Naive B cell (primary cell): ENCODE measurements around the gene PPP1R3E. TPM values are rescaled to one million over a fixed set of nuclear protein-coding genes. Genes with fewer than 3 reads are reported as not detected.
A peak's percentile ranks its signal among the peaks of the same experiment; 100 is the strongest.

ENCODE experiments used
- ATAC-seq, 2 donors: fragments of 150-1000 bp; cut with Tn5 transposase; 2 replicates each; pipeline ENCODE4 v1.10.0; 2021; ENCODE audit warnings: low read depth in 2 of 2, mild to moderate bottlenecking in 2 of 2, moderate library complexity in 2 of 2
- DNase-seq: peaks from one replicate; pipeline ENCODE4 v3.0.0; 2022
- H3K27ac Mint-ChIP-seq, 6 donors: one replicate each; pipeline ENCODE4 v1.8.0; 2020 to 2022; ENCODE audit warnings: mild to moderate bottlenecking in 6 of 6, mixed read lengths in 6 of 6, moderate library complexity in 5 of 6, inconsistent platforms in 2 of 6
- H3K27me3 Mint-ChIP-seq, 3 donors: one replicate each; pipeline ENCODE4 v1.8.0; 2021 to 2022; ENCODE audit warnings: mixed read lengths in 3 of 3, mild to moderate bottlenecking in 1 of 3
- H3K36me3 Mint-ChIP-seq, 2 donors: one replicate each; pipeline ENCODE4 v1.8.0; 2020 to 2022; ENCODE audit warnings: mixed read lengths in 2 of 2, inconsistent platforms in 1 of 2, mild to moderate bottlenecking in 1 of 2
- H3K4me1 Mint-ChIP-seq, 3 donors: one replicate each; pipeline ENCODE4 v1.8.0; 2020 to 2022; ENCODE audit warnings: mixed read lengths in 3 of 3, inconsistent platforms in 1 of 3, mild to moderate bottlenecking in 1 of 3, moderate library complexity in 1 of 3
- H3K4me3 Mint-ChIP-seq, 8 donors: one replicate each; pipeline ENCODE4 v1.8.0; 2020 to 2022; ENCODE audit warnings: mild to moderate bottlenecking in 8 of 8, mixed read lengths in 8 of 8, moderate library complexity in 8 of 8, inconsistent platforms in 2 of 8
- H3K9me3 Mint-ChIP-seq, 7 donors: one replicate each; pipeline ENCODE4 v1.8.0; 2020 to 2022; ENCODE audit warnings: mixed read lengths in 7 of 7, mild to moderate bottlenecking in 5 of 7, inconsistent platforms in 2 of 7, moderate library complexity in 1 of 7
- polyA plus RNA-seq, 6 donors: library from polyadenylated mRNA; unstranded; fragments of 300-500 nt; fragmentation: Illumina TruSeq; gene quantifications; one replicate each; pipeline ENCODE4 v1.2.3, GENCODE V29; 2021; ENCODE audit warnings: low read depth in 6 of 6

PPP1R3E gene
- polyA plus RNA-seq, 6 donors from 2014 or later, result 3.9 to 11.8 (median 5.1) TPM

DNA sequence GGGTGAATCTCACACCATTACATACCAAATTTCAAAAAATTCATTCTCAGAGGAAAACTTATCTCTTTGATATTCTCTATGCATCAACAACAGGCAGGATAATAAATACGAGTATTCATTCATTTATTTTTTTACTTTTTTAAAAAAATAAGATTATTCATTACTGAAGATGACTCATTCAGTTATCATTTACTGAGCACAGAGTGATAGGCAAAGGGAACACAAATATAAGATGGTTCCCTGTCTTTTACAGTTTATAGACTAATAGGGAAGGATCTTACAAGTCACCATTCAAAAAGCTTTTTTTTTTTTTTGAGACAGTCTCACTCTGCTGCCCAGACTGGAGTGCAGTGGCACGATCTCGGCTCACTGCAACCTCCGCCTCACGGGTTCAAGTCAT lies 13.6 kb upstream of the PPP1R3E start:
- Mint-ChIP-seq H3K9me3 (peaks cover 0 to 3% (median 0%) of the 10 kb centered on the region in 7 donors), H3K4me3 (no peak overlapping the region), H3K27ac (no peak overlapping the region), H3K36me3 (no peaks in the 10 kb centered on the region), H3K27me3 (no peaks in the 10 kb centered on the region), H3K4me1 (peaks cover 10 to 15% (median 13%) of the 10 kb centered on the region in 3 donors)
- ATAC-seq (no peak), DNase-seq (no peak)

DNA sequence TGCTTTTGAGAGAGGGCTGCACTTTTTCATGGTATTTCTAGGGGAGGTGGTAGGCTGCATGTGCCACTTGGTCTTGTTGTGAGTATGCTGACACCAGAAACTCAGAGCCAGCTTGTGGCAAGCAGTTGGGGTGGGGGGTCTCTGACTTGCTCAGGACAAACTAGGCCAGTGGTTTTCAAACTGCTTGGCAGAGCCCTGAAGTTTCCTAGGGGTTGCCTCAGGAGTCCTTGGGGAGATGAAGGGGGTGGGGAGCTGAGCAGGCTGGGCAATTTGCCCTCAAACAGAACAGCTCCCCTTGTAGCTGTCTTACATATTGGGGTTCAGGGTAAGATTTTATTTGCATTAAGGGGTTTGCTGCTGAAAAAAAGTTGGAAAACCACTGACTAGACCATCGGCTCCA lies 7.9 kb upstream of the PPP1R3E start:
- H3K27ac Mint-ChIP-seq, result no peak overlapping the region
- H3K9me3 Mint-ChIP-seq, result no peaks in the 10 kb centered on the region

DNA sequence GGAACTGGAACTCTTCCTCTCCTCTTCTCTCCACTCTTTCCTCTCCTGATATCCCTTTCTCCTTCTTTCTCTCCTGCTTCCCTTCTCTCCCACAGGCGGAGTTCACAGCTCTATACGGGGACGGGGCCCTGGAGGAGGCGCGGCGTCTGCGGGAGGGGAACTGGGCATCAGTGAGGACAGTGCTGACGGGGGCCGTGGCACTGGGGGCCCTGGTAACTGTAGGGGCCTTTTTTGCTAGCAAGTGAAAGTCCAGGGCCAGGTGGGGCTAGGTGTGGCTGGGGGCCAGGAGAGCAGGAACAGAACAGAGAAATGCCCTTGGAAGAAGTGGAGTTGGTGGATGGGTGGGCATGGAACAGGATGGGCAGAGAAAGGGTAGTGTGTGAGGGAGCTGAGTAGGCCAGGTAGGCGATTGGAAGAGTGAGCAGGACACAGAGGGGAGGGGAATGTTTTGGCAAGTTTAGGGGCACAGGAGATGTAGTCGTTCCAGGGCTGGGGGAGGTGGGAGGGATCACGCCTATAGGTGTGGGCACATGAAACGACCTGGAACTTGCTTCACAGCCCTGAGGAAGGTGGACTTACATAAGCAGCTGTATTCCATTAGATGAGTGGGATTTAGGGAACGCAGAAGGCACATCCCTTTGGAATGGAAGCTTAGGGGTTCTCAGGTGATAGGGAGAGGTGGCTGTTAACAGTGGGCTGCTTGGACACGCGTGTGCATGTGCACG lies 6.2 kb upstream of the PPP1R3E start:
- peaks cover 18 to 23% (median 18%) of the 10 kb centered on the region in 3 donors for H3K4me1 Mint-ChIP-seq
- DNase-seq, result no peak
- peaks cover 0 to 4% (median 0%) of the 10 kb centered on the region in 3 donors for H3K27me3 Mint-ChIP-seq
- H3K27ac Mint-ChIP-seq, result peak overlapping the region in 2 of 6 donors; percentile 15 to 20
- H3K4me3 Mint-ChIP-seq, result no peak overlapping the region
- no peak for ATAC-seq
- no peaks in the 10 kb centered on the region for H3K36me3 Mint-ChIP-seq
- H3K9me3 Mint-ChIP-seq, result no peaks in the 10 kb centered on the region

More for the DNA sequence above, 7.9 kb upstream of the PPP1R3E start:
- ATAC-seq (no peak), DNase-seq (no peak)
- Mint-ChIP-seq H3K36me3 (no peaks in the 10 kb centered on the region), H3K27me3 (peaks cover 0 to 4% (median 0%) of the 10 kb centered on the region in 3 donors), H3K4me1 (peaks cover 17 to 19% (median 18%) of the 10 kb centered on the region in 3 donors), H3K4me3 (no peak overlapping the region)

DNA sequence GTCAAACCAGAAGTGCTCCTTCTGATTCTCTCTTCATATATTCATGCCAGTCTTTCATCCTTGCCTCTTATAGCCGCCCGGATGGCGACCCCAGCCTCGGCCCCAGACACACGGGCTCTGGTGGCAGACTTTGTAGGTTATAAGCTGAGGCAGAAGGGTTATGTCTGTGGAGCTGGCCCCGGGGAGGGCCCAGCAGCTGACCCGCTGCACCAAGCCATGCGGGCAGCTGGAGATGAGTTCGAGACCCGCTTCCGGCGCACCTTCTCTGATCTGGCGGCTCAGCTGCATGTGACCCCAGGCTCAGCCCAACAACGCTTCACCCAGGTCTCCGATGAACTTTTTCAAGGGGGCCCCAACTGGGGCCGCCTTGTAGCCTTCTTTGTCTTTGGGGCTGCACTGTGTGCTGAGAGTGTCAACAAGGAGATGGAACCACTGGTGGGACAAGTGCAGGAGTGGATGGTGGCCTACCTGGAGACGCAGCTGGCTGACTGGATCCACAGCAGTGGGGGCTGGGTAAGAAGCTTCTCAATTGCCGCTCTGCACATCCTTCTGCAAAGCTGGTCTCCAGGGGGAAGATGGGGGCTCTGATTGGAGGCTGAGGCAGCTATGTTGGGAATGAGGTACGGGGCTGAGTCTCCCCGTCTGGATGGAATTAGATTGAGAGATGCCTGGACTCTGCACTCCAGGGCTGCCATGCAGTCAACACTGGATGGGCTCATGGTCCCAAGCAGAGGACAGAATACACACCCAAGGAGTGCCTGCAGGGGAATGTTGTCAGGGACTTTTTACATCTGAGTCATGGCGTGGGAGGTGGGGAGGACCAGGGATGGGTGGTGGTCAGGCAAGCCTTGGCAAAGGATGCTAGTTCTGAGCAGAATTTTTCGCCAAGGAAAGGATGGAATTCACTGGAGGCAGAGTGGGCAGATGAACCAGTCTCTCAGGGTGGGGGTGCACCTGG lies 5.3 kb upstream of the PPP1R3E start:
- ATAC-seq (no peak), DNase-seq (no peak)
- Mint-ChIP-seq H3K4me3 (peak overlapping the region in 5 of 8 donors; percentile 58 to 85 (median 74)), H3K36me3 (no peaks in the 10 kb centered on the region), H3K27ac (peak overlapping the region in 3 of 6 donors; percentile 15 to 76 (median 38)), H3K9me3 (no peaks in the 10 kb centered on the region), H3K4me1 (peaks cover 23 to 25% (median 23%) of the 10 kb centered on the region in 3 donors), H3K27me3 (peaks cover 0 to 4% (median 0%) of the 10 kb centered on the region in 3 donors)

DNA sequence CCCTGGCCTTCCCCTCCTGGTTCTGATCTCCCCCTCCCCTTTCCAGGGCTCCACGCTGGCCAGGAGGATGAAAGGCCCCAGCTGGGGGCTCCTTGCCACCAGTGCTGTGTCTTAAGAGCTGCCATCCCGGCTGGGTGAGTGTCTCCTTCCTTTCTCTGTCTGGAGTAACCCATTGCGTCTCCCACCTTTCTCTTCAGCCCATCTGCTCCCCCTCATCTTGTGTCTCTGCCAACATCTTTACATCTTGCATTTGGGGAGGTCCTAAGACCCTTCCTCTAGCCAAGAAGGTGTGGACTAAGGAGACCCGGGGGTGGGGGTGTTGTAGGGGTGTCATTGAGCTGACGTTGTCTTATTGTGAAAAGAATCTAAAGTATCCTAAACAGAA lies 4.5 kb upstream of the PPP1R3E start:
- H3K4me3 Mint-ChIP-seq, result peak overlapping the region; percentile 58 to 79 (median 74)
- H3K27ac Mint-ChIP-seq, result peak overlapping the region in 4 of 6 donors; percentile 54 to 93 (median 66)
- ATAC-seq, result no peak

DNA sequence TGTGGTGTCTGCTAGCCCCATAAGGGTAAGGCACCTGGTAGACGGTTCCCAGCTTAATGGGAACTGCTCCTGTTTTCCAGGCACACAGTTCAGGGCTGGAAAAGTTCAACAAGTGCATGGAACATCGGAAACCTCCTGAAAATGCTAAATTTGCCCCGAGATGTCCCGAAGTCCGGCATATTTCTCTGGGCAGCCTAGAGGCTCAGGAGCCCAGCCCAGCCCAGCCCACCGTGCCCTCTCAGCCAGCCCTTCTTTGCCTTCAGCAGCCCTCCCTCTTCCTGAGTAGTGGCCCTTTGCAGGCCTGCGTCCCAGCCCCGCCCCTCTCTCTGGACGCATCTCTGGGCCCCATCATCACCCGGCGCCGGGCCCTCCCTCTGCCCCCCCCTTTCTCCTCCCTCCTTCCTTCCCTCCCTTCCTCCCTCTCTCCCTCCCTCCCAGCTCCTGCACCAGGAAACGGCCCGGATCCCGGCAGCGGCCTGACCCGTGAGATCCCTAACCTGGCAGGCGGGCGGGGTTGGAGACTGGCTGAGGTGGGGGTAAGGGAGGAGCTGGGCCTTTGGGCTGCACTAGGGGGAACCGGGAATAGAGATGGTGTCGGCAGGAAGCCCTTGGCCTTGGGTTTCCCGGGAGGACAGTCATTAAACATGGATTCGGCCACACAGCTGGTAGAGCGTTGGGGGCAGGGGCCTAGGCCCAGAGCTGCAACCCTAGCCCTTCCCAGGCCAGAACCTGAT lies 3.9 kb upstream of the PPP1R3E start, which contains the start of gene BCL2L2:
TSS of gene BCL2L2 (plus strand) at position 422 of the 734 bp plus-strand sequence. CDS start 935 bp downstream, outside the sequence.
- Mint-ChIP-seq H3K4me1 (peaks cover 28 to 29% (median 28%) of the 10 kb centered on the region in 3 donors), H3K4me3 (peak within 1 kb of the TSS; percentile 58 to 85 (median 76)), H3K9me3 (no peaks in the 10 kb centered on the region), H3K36me3 (no peaks in the 10 kb centered on the region), H3K27ac (peak within 1 kb of the TSS; percentile 24 to 93 (median 55)), H3K27me3 (peaks cover 0 to 4% (median 0%) of the 10 kb centered on the region in 3 donors)
- DNase-seq (no peak), ATAC-seq (no peak)

More for the DNA sequence above, 4.5 kb upstream of the PPP1R3E start:
- Mint-ChIP-seq H3K36me3 (no peaks in the 10 kb centered on the region), H3K27me3 (peaks cover 0 to 4% (median 0%) of the 10 kb centered on the region in 3 donors), H3K4me1 (peaks cover 28 to 29% (median 28%) of the 10 kb centered on the region in 3 donors), H3K9me3 (no peaks in the 10 kb centered on the region)
- DNase-seq, result no peak

DNA sequence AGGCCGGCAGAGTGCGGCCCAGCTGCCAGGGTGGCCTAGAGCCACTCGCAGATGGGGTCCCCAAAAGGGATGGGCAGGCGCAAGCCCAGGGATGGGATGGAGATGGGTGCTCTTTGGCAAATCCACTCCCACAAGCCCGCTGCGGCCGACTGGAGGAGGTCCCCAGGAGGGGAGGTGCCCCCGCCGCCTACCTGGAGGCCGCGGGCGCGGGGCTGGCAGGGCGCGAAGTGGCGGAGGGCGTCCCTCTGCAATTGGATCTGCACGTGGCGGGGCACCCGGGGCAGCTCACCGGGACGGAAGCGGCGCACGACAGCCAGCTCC lies 730 bp downstream of the PPP1R3E start:
- DNase-seq, result no peak
- Mint-ChIP-seq H3K9me3 (no peaks in the 10 kb centered on the region), H3K36me3 (no peaks in the 10 kb centered on the region), H3K27me3 (no peaks in the 10 kb centered on the region), H3K4me3 (peak overlapping the region; percentile 89 to 99 (median 94)), H3K27ac (peak overlapping the region; percentile 92 to 99 (median 97)), H3K4me1 (peaks cover 22 to 37% (median 36%) of the 10 kb centered on the region in 3 donors)
- ATAC-seq, result peak; percentile 11 to 12

DNA sequence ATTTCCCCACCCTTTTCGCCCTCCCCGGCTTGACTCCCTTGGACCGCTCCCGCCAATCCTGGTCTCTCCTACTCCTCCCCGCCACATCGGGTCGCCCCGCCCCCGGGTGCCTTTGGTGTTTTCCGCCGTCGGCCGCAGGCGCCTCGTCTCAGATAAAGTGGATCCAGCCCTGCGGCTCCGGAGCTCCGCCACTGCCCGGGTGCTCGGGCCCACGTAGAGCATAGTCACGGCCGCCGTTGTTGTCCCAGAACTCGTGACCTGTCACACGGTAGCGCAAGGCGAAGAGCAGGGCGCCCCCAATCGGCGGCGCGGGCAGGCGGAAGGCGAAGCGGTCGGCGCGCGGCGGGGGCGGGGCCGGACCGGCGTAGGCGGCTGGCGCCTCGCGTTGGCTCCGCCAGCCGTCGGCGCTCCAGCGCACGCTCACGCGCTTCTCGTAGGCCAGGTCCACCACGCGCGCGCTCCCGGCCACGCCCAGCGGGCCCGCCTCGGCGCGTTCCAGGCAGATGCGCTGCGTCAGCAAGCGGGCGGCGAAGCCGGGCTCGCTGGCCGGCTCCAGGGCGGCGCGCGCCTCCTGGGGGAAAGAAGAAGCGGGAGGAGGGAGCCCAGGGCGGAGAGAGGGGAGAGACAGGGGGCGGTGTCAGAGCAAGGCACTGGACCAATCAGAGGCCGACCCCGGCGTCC lies 1.2 kb downstream of the PPP1R3E start:
- DNase-seq (peak; percentile 99), ATAC-seq (peak; percentile 71 to 73)
- H3K27ac Mint-ChIP-seq, result peak overlapping the region; percentile 98 to 100 (median 98)
- H3K36me3 Mint-ChIP-seq, result no peaks in the 10 kb centered on the region
- H3K4me3 Mint-ChIP-seq, result peak overlapping the region; percentile 91 to 99 (median 95)
- H3K9me3 Mint-ChIP-seq, result no peaks in the 10 kb centered on the region
- peaks cover 21 to 36% (median 34%) of the 10 kb centered on the region in 3 donors for H3K4me1 Mint-ChIP-seq
- no peaks in the 10 kb centered on the region for H3K27me3 Mint-ChIP-seq

DNA sequence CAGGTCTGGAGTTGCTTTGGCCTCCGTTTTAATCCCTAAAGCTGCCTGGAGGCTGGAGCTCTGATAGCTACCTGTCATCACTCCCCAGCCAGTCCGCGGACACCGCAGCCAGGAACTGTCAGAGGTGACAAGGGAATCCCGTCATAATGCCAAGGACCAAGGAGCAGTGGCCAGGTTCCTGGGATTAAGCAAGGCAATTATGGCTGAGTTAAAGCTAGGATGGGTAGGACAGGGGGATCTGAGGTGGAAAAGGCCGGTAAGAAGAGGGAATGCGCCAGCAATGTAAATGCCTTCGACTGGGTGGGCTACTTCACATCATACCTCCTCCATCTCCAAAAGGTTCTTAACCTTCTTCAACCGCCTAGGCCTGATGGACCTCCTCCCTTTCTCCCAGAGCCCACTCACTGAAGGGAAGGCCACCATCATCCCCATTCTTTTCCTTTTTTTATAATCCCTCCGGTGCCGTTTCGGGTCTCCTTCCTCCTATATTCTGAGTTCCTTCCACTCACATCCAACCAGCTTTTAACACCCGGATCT lies 1.9 kb downstream of the PPP1R3E start:
- peak overlapping the region; percentile 98 to 100 (median 98) for H3K27ac Mint-ChIP-seq
- H3K4me1 Mint-ChIP-seq, result peaks cover 21 to 34% (median 29%) of the 10 kb centered on the region in 3 donors
- DNase-seq (peak; percentile 14), ATAC-seq (no peak)
- H3K4me3 Mint-ChIP-seq, result peak overlapping the region; percentile 91 to 97 (median 95)
- H3K36me3 Mint-ChIP-seq, result no peaks in the 10 kb centered on the region
- H3K9me3 Mint-ChIP-seq, result no peaks in the 10 kb centered on the region
- H3K27me3 Mint-ChIP-seq, result no peaks in the 10 kb centered on the region

DNA sequence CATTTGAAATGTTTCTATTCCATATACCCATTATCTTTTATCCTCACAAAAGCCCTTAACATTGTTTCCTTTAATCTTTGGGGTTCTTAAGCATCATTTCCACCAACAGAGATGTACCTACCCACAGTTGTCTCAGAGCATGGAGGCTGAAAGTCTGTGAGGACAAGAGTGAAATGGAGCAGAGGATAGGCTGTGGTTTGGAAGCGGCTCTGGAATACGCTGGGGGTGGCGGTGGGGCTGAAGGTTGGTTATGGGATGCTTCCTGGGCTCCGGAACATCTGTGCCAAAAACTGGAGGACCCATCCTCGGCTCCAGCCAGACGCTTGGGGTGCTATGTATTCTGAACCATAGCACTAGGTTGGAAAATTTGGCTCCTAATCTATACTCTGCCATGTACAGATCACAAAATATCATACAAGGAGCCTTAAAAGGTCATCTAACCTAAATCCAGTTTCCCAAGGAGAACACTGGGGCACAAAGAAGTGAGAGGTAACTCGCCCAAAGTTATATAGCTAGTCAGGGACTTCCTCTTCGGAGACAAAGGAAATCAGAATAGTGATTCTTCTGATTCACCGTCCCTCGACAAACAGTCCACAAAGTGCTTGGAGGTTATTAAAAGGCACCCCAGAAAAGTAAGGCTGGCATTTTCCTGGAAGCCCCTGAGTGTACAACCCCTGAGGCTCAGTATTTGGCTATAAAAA lies 2.5 kb downstream of the PPP1R3E start:
- DNase-seq (no peak), ATAC-seq (no peak)
- Mint-ChIP-seq H3K27ac (peak overlapping the region; percentile 98 to 100 (median 98)), H3K9me3 (no peaks in the 10 kb centered on the region), H3K27me3 (no peaks in the 10 kb centered on the region), H3K4me1 (peaks cover 21 to 35% (median 29%) of the 10 kb centered on the region in 3 donors), H3K4me3 (peak overlapping the region; percentile 91 to 97 (median 95)), H3K36me3 (no peaks in the 10 kb centered on the region)

DNA sequence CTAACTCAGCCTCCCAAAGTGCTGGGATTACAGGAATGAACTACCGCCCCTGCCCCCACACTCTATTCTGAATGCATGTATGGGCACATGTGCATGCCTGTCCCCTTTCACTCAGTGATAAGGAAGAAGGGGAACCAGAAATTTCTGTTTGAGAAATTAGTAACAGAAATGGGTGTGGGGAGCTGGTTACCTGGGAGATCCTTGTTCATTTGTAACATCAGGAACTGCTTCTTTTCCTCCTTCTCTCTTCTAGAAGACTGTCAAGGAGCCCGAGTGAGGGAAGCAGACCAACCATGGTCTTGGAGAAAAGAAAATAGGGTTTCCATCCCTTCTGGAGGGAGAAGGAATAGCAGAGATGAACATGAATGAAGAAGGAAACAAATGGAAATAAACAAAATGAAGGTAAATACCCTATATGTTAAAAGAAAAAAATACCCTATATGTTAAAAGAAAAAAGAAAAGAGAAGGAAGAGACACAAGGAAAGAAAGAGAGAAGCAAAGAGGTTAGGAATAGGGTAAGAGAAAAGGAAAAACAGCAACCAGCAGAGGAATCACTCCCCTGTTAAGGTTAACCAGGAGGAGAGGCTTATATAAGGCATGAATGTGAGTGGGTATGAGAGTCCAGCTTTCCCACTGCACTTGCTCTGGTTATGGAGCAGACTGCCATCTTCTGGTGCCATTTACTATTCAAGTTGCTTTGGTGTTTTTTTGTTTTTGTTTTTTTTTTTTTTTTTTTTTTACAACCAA lies 3.3 kb downstream of the PPP1R3E start:
- Mint-ChIP-seq H3K4me3 (peak overlapping the region in 6 of 8 donors; percentile 53 to 96 (median 92)), H3K27me3 (no peaks in the 10 kb centered on the region), H3K27ac (peak overlapping the region; percentile 25 to 99 (median 98)), H3K9me3 (no peaks in the 10 kb centered on the region), H3K4me1 (peaks cover 21 to 43% (median 34%) of the 10 kb centered on the region in 3 donors), H3K36me3 (no peaks in the 10 kb centered on the region)
- DNase-seq (no peak), ATAC-seq (no peak)
